Vagina (tissue), 2 donors: Measurements from ENCODE around the gene ZSCAN21. TPM values are rescaled to one million over a fixed set of nuclear protein-coding genes. Genes with fewer than 3 reads are reported as not detected.

Experiments
- DNase-seq, 2 donors: peaks; one replicate each; pipeline ENCODE4 v3.0.0-alpha.2; 2017; ENCODE audit errors: extremely low spot score in 2 of 2
- H3K27ac ChIP-seq: fragments of 200-600 bp; sonication (generic); one replicate; pipeline ENCODE4 v1.5.1; 2019
- H3K27me3 ChIP-seq: fragments of 200-600 bp; sonication (generic); one replicate; pipeline ENCODE4 v1.5.1; 2019
- H3K36me3 ChIP-seq, 2 donors: fragments of 200-600 bp; sonication (generic); one replicate each; pipeline ENCODE4 v1.5.1; 2017 to 2019
- H3K4me1 ChIP-seq: fragments of 200-600 bp; sonication (generic); one replicate; pipeline ENCODE4 v1.5.1; 2019
- H3K4me3 ChIP-seq, 2 donors: fragments of 200-600 bp; sonication (generic); 1 replicate in 1 of 2; 2 replicates in 1 of 2; pipeline ENCODE4 v1.5.1; 2016 to 2019
- H3K9me3 ChIP-seq: fragments of 200-600 bp; sonication (generic); one replicate; pipeline ENCODE4 v1.5.1; 2019
- POLR2A ChIP-seq, 2 donors: fragments of 450-650 bp; IDR thresholded peaks; one replicate each; pipeline ENCODE4 v1.6.1; 2017; ENCODE audit warnings: antibody characterized with exemption in 2 of 2, mild to moderate bottlenecking in 2 of 2, moderate library complexity in 2 of 2
- POLR2AphosphoS5 ChIP-seq, 2 donors: sonication (generic); formaldehyde crosslinking; IDR thresholded peaks; one replicate each; pipeline ENCODE4 v1.9.0; 2017; ENCODE audit warnings: antibody characterized with exemption in 2 of 2, mild to moderate bottlenecking in 2 of 2, low read depth in 1 of 2; ENCODE audit not compliant: insufficient read depth in 1 of 2
- intact Hi-C: fragments of 100-400 bp; cut with DNase I; formaldehyde crosslinking; loops from one replicate; pipeline ENCODE4 v1.15.1; 2023
- total RNA-seq: library from RNA; depleted of rRNA; stranded (reverse); fragments of >200 nt; gene quantifications from one replicate; pipeline ENCODE4 v1.2.3, GENCODE V29; 2016
- TF ChIP-seq, protein P1 (sequence below), 3 experiments: fragments of 450-650 bp in 2 of 3; fragments of 200-600 bp in 1 of 3; sonication (generic) in 1 of 3; IDR thresholded peaks; one replicate each; pipeline ENCODE4 v1.5.1; 2017 to 2019; ENCODE audit warnings: antibody characterized with exemption in 3 of 3, mild to moderate bottlenecking in 2 of 3, moderate library complexity in 2 of 3

ZSCAN21 gene
- total RNA-seq, 1 donor from 2014 or later = 19.9 TPM

DNA sequence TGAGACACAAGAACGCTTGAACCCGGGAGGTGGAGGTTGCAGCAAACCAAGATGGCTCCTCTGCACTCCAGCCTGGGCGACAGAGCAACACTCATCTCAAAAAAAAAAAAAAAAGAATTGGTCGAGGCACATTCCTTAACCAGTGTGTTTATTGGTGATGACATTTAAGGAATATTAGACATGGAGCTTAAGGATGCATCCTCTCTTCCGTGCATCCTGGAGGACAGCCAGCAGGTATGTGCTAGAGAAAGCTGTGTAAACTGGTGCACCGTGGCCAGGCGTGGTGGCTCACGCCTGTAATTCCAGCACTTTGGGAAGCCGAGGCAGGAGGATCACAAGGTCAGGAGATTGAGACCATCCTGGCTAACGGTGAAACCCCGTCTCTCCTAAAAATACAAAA lies 22.4 kb upstream of the ZSCAN21 start:
- Histone ChIP-seq H3K27me3 (no peaks in the 10 kb centered on the region), H3K36me3 (peaks cover 0 to 68% of the 10 kb centered on the region in 2 donors), H3K27ac (no peak overlapping the region), H3K9me3 (no peaks in the 10 kb centered on the region), H3K4me1 (peaks cover 2% of the 10 kb centered on the region), H3K4me3 (no peak overlapping the region)
- intact Hi-C loops = no loop called here
- TF ChIP-seq POLR2AphosphoS5 (IDR thresholded peaks at IDR 0.05; ENCODE audit: insufficient read depth in 1 of 2, low read depth in 1 of 2) (no peak), POLR2A (IDR thresholded peaks at IDR 0.05) (no peak)
- TF ChIP-seq, protein P1, sequence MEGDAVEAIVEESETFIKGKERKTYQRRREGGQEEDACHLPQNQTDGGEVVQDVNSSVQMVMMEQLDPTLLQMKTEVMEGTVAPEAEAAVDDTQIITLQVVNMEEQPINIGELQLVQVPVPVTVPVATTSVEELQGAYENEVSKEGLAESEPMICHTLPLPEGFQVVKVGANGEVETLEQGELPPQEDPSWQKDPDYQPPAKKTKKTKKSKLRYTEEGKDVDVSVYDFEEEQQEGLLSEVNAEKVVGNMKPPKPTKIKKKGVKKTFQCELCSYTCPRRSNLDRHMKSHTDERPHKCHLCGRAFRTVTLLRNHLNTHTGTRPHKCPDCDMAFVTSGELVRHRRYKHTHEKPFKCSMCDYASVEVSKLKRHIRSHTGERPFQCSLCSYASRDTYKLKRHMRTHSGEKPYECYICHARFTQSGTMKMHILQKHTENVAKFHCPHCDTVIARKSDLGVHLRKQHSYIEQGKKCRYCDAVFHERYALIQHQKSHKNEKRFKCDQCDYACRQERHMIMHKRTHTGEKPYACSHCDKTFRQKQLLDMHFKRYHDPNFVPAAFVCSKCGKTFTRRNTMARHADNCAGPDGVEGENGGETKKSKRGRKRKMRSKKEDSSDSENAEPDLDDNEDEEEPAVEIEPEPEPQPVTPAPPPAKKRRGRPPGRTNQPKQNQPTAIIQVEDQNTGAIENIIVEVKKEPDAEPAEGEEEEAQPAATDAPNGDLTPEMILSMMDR (IDR thresholded peaks at IDR 0.05) = no peak
- DNase-seq = no peak

DNA sequence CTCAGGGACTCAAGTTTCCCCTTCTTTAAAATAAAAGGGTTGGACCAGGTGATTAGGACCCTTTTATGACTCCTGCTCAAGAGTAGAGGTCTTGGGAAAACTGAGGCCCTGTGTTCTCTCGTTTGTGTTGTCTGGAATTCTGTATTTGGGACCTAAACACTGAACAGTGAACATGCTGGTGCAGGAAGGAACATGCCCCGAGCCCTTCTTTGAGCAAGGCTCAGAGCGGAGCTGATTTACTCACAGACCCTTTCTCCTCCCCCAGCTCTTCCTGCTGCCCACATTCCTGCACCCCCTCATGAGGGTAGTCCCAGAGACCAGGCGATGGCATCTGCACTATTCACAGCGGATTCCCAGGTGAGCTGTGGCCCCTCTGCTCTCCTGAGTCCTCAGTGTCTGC lies 20.0 kb upstream of the ZSCAN21 start:
- DNase-seq = no peak
- intact Hi-C loops = no loop called here
- H3K9me3 ChIP-seq = no peaks in the 10 kb centered on the region
- TF ChIP-seq, protein P1 (IDR thresholded peaks at IDR 0.05) = no peak
- TF ChIP-seq POLR2A (IDR thresholded peaks at IDR 0.05) (no peak), POLR2AphosphoS5 (IDR thresholded peaks at IDR 0.05; ENCODE audit: insufficient read depth in 1 of 2, low read depth in 1 of 2) (no peak)
- H3K4me3 ChIP-seq = no peak overlapping the region
- H3K36me3 ChIP-seq = peaks cover 0 to 75% of the 10 kb centered on the region in 2 donors
- no peaks in the 10 kb centered on the region for H3K27me3 ChIP-seq
- H3K4me1 ChIP-seq = no peaks in the 10 kb centered on the region
- H3K27ac ChIP-seq = no peak overlapping the region

DNA sequence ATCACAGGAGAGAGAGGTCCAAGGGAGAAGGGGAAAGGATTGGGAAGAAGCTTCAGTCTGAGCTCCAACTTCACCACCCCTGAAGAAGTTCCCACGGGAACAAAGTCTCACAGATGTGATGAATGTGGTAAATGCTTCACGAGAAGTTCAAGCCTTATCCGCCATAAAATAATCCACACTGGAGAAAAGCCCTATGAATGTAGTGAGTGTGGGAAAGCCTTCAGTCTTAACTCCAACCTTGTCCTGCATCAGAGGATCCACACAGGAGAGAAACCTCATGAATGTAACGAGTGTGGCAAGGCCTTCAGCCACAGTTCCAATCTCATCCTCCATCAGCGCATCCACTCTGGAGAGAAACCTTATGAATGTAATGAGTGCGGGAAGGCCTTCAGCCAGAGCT lies 16.0 kb upstream of the ZSCAN21 start:
- DNase-seq = no peak
- intact Hi-C loops = no loop called here
- TF ChIP-seq POLR2A (IDR thresholded peaks at IDR 0.05) = no peak
- TF ChIP-seq POLR2AphosphoS5 (IDR thresholded peaks at IDR 0.05; ENCODE audit: insufficient read depth in 1 of 2, low read depth in 1 of 2) = no peak
- TF ChIP-seq, protein P1 (IDR thresholded peaks at IDR 0.05) = no peak
- H3K27ac ChIP-seq = no peak overlapping the region
- H3K27me3 ChIP-seq = no peaks in the 10 kb centered on the region
- H3K4me1 ChIP-seq = no peaks in the 10 kb centered on the region
- peaks cover 0 to 66% of the 10 kb centered on the region in 2 donors for H3K36me3 ChIP-seq
- H3K9me3 ChIP-seq = no peaks in the 10 kb centered on the region
- no peak overlapping the region for H3K4me3 ChIP-seq

DNA sequence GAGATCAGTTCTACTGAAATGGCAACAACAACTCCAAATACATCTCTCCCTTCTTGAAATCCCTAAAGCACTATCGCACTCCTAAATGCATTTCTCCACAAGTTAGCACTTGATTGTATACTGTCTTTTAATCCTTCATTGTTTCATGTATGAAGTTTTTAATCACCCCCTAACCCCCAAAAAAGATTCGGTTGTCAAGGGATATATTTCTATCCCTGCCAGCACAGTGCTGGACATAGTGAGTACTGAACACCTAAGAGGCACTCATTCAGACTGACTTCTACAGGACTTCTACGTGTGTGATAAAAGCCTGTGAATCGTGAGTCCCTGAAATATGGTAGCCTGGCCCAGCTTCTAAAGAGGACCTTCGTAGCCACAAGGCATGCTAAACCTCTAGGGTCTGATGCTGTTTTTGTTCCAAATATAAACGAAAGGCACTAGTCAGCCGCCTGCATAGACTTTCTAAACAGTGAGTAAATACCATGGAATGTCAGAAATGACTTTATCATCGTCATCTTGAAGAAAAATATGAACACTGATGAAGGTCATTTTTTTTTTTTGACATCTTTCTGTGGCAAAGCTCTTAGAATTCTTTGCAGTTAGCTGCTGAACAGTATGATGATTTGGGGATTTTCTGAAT lies 14.6 kb upstream of the ZSCAN21 start:
- H3K4me3 ChIP-seq = no peak overlapping the region

DNA sequence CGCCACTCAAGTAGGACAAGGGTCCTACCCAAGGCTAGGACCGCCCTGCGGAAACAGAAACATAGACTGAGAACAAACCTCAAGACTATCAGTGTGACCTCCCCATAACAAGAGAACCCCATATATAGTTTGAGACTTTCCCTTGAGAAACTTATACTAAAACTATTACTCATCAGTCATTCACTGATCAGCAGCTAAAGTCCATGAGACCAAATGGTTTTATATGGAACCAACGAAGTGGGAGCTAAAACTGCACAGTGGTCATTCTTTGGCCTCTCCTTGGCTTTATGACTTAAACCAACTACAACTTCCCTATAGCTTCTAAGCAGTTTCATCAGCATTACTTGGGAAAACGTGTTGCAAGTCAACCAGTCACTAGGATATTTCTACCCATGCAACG lies 13.7 kb upstream of the ZSCAN21 start:
- Histone ChIP-seq H3K27ac (no peak overlapping the region), H3K36me3 (peaks cover 0 to 50% of the 10 kb centered on the region in 2 donors)
- no peak for TF ChIP-seq POLR2A (IDR thresholded peaks at IDR 0.05)
- TF ChIP-seq, protein P1 (IDR thresholded peaks at IDR 0.05) = no peak
- no peak for TF ChIP-seq POLR2AphosphoS5 (IDR thresholded peaks at IDR 0.05; ENCODE audit: insufficient read depth in 1 of 2, low read depth in 1 of 2)

More for the DNA sequence above, 14.6 kb upstream of the ZSCAN21 start:
- Histone ChIP-seq H3K36me3 (peaks cover 0 to 59% of the 10 kb centered on the region in 2 donors), H3K27ac (no peak overlapping the region), H3K9me3 (no peaks in the 10 kb centered on the region), H3K27me3 (no peaks in the 10 kb centered on the region), H3K4me1 (no peaks in the 10 kb centered on the region)
- DNase-seq = no peak
- intact Hi-C loops = no loop called here
- TF ChIP-seq, protein P1 (IDR thresholded peaks at IDR 0.05) = no peak
- TF ChIP-seq POLR2A (IDR thresholded peaks at IDR 0.05) (no peak), POLR2AphosphoS5 (IDR thresholded peaks at IDR 0.05; ENCODE audit: insufficient read depth in 1 of 2, low read depth in 1 of 2) (no peak)

More for the DNA sequence above, 13.7 kb upstream of the ZSCAN21 start:
- Histone ChIP-seq H3K4me1 (no peaks in the 10 kb centered on the region), H3K4me3 (no peak overlapping the region), H3K9me3 (no peaks in the 10 kb centered on the region), H3K27me3 (no peaks in the 10 kb centered on the region)
- no peak for DNase-seq
- intact Hi-C loops = no loop called here
